ENCODE measurements around the gene MTMR3.
"Not testable (repeated sequence)": the region's sequence is repeated elsewhere in the genome, so short reads cannot be mapped to it uniquely, and the experiment has no call there.

MTMR3 gene

GRCh38 chr22:29883045-29883774 lies at the start of gene MTMR3:
Gene MTMR3 (plus strand): TSS chr22:29883174. CDS start chr22:29971060, 87,886 bp downstream.
- peak; percentile 87 for DNase-seq (ENCODE audit: low read depth)

GRCh38 chr22:29833392-29833965 lies 49.5 kb upstream of the MTMR3 start:
- DNase-seq (ENCODE audit: low read depth), result no peak

- DNase-seq (ENCODE audit: low read depth), result no peak
These were observed 48.9 kb upstream of the MTMR3 start for GRCh38 chr22:29834046-29834445.

GRCh38 chr22:29836791-29837370 lies 46.1 kb upstream of the MTMR3 start:
- not testable (repeated sequence) for DNase-seq (ENCODE audit: low read depth)

- peak; percentile 95 for DNase-seq (ENCODE audit: low read depth)
These were observed 45.0 kb upstream of the MTMR3 start, which contains the start of gene ASCC2 for GRCh38 chr22:29837741-29838598. Gene ASCC2 (minus strand): TSS chr22:29838274. CDS start chr22:29832325, 5,949 bp downstream.

GRCh38 chr22:29838599-29838956 lies 44.4 kb upstream of the MTMR3 start:
- no peak for DNase-seq (ENCODE audit: low read depth)

GRCh38 chr22:29839039-29839438 lies 43.9 kb upstream of the MTMR3 start:
- DNase-seq (ENCODE audit: low read depth), result no peak

- DNase-seq (ENCODE audit: low read depth), result peak; percentile 59
These were observed 42.5 kb upstream of the MTMR3 start for GRCh38 chr22:29840498-29840897.

- DNase-seq (ENCODE audit: low read depth), result no peak
These were observed 40.8 kb upstream of the MTMR3 start for GRCh38 chr22:29842172-29842571.

- peak; percentile 97 for DNase-seq (ENCODE audit: low read depth)
These were observed 40.2 kb upstream of the MTMR3 start for GRCh38 chr22:29842740-29843139.

- DNase-seq (ENCODE audit: low read depth), result no peak
These were observed 36.7 kb upstream of the MTMR3 start for GRCh38 chr22:29846290-29846689.

GRCh38 chr22:29848111-29848510 lies 34.9 kb upstream of the MTMR3 start:
- no peak for DNase-seq (ENCODE audit: low read depth)

- no peak for DNase-seq (ENCODE audit: low read depth)
These were observed 28.5 kb upstream of the MTMR3 start for GRCh38 chr22:29854432-29854831.

GRCh38 chr22:29855611-29856181 lies 27.3 kb upstream of the MTMR3 start:
- DNase-seq (ENCODE audit: low read depth), result no peak

- DNase-seq (ENCODE audit: low read depth), result no peak
These were observed 26.5 kb upstream of the MTMR3 start for GRCh38 chr22:29856496-29856895.

GRCh38 chr22:29859030-29859429 lies 23.9 kb upstream of the MTMR3 start:
- not testable (repeated sequence) for DNase-seq (ENCODE audit: low read depth)

GRCh38 chr22:29860006-29860766 lies 22.8 kb upstream of the MTMR3 start:
- DNase-seq (ENCODE audit: low read depth), result no peak

- DNase-seq (ENCODE audit: low read depth), result no peak
These were observed 21.2 kb upstream of the MTMR3 start for GRCh38 chr22:29861672-29862297.

GRCh38 chr22:29865572-29865971 lies 17.4 kb upstream of the MTMR3 start:
- DNase-seq (ENCODE audit: low read depth), result not testable (repeated sequence)

GRCh38 chr22:29867260-29867659 lies 15.7 kb upstream of the MTMR3 start:
- no peak for DNase-seq (ENCODE audit: low read depth)

GRCh38 chr22:29867851-29868250 lies 15.1 kb upstream of the MTMR3 start:
- DNase-seq (ENCODE audit: low read depth), result no peak
